DND-41 (cell line): Measurements from ENCODE around the gene ITSN1.

Experiments used
- EZH2 ChIP-seq: IDR thresholded peaks from 3 replicates; pipeline ENCODE4 v1.6.1; 2012; ENCODE audit warnings: borderline replicate concordance, low read depth, mild to moderate bottlenecking, moderate library complexity, low read length, inconsistent platforms; ENCODE audit not compliant: severe bottlenecking
- TF ChIP-seq, protein P1 (sequence below): IDR thresholded peaks from 2 replicates; pipeline ENCODE4 v1.5.1; 2012; ENCODE audit warnings: borderline replicate concordance, low read length, moderate library complexity, mild to moderate bottlenecking; ENCODE audit not compliant: poor library complexity, severe bottlenecking; ENCODE audit errors: extremely low read depth

GRCh38 chr21:33902349-33902748 lies 260.0 kb downstream of the ITSN1 start:
- TF ChIP-seq, protein P1, sequence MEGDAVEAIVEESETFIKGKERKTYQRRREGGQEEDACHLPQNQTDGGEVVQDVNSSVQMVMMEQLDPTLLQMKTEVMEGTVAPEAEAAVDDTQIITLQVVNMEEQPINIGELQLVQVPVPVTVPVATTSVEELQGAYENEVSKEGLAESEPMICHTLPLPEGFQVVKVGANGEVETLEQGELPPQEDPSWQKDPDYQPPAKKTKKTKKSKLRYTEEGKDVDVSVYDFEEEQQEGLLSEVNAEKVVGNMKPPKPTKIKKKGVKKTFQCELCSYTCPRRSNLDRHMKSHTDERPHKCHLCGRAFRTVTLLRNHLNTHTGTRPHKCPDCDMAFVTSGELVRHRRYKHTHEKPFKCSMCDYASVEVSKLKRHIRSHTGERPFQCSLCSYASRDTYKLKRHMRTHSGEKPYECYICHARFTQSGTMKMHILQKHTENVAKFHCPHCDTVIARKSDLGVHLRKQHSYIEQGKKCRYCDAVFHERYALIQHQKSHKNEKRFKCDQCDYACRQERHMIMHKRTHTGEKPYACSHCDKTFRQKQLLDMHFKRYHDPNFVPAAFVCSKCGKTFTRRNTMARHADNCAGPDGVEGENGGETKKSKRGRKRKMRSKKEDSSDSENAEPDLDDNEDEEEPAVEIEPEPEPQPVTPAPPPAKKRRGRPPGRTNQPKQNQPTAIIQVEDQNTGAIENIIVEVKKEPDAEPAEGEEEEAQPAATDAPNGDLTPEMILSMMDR = no peak
- TF ChIP-seq EZH2 = no peak
